ENCODE measurements around the gene ARF1.

The ARF1 gene

GRCh38 chr1:228131766-228132165 lies 49.3 kb downstream of the ARF1 start:
- no peak for FAIRE-seq

DNA sequence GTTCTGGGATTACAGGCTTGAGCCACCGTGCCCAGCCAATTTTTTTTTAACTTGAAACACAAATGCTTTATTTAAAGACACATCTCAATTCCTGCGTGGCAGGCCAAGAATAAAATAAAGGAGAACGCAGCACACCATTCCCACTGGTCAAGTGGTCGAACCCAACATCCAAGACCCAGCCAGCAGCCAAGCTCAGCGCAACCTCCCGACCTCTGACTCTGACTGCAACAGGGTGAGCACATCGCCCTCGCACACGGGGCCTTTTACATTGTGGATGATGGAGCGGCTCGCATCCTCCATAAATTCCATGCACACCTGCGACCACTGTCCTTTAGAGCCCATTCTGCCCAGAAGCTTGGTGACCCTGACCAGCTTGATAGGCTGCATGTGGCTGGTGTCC lies 52.1 kb downstream of the ARF1 start:
- no peak for FAIRE-seq

GRCh38 chr1:228136901-228137300 lies 54.4 kb downstream of the ARF1 start:
- FAIRE-seq: no peak

- FAIRE-seq: no peak
These were observed 57.0 kb downstream of the ARF1 start for GRCh38 chr1:228139406-228139930.

DNA sequence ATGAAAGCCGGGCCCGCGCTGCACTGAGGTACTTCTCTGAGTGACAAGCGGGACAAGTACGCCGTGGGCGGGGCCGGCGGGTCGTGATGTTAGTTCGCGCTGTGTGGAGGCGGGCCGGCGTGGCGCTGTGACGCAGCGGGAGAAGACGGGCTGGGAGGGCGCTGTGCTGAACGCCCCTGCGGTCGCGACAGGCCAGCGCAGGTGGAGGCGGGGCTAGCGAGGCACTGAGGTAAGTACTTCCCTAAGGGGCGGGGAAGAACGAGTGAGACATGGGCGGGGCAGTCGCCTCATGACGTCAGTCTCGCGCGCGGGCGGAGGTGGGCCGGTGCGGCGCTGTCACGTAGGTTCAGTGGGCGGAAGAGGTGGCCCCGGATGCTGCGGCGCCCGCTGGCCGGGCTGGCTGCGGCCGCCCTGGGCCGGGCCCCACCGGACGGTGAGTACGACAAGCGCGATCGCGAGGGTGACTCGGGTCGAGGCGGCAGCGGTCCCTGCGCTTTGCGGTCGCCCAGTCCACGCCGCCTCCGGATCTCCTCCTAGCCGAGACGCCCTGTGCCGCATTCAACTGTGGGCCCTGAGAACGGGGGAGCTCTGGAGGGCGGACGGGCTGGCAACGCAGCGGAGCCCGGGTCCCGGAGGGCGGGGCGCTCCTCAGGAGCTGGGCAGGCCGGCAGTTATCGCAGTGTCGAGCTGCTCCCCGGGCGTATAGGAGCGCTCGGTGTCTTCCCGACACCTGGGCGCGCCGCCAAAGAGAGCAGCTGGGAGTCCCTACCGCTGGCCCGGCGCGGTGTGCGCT lies 57.6 kb downstream of the ARF1 start, which contains the start of gene GUK1:
Gene GUK1, plus strand, starts transcription at position 349 of the 793 bp plus-strand sequence. Its CDS starts 24 bp downstream, at position 373.
- no peak for FAIRE-seq

- no peak for FAIRE-seq
These were observed 58.3 kb downstream of the ARF1 start for GRCh38 chr1:228140724-228141225.

GRCh38 chr1:228141226-228142044 lies 58.9 kb downstream of the ARF1 start:
- FAIRE-seq: no peak

- no peak for FAIRE-seq
These were observed 59.7 kb downstream of the ARF1 start for GRCh38 chr1:228142155-228142691.

DNA sequence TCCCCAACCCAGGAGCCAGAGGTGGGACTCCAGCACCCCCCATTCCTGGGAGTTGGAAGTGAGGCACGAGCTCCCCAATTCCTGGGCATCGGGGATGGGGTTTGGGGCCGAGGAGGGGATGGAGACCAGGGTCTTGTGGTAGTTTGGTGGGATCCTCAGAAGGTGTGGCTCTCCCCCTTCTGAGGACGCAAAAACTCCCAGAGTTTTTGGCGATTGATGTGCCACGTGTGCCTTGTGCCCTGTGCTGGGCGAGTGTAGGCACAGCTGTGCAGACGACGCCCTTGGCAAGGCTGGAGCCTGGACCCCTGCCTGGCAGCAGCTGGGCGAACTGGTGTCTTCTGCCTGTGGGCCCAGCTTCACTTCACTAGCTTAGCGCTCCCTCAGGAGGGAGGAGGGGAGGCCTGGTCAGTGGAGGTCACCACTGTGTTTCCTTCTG lies 60.2 kb downstream of the ARF1 start:
- no peak for FAIRE-seq

GRCh38 chr1:228143480-228144192 lies 61.1 kb downstream of the ARF1 start:
- FAIRE-seq: no peak

DNA sequence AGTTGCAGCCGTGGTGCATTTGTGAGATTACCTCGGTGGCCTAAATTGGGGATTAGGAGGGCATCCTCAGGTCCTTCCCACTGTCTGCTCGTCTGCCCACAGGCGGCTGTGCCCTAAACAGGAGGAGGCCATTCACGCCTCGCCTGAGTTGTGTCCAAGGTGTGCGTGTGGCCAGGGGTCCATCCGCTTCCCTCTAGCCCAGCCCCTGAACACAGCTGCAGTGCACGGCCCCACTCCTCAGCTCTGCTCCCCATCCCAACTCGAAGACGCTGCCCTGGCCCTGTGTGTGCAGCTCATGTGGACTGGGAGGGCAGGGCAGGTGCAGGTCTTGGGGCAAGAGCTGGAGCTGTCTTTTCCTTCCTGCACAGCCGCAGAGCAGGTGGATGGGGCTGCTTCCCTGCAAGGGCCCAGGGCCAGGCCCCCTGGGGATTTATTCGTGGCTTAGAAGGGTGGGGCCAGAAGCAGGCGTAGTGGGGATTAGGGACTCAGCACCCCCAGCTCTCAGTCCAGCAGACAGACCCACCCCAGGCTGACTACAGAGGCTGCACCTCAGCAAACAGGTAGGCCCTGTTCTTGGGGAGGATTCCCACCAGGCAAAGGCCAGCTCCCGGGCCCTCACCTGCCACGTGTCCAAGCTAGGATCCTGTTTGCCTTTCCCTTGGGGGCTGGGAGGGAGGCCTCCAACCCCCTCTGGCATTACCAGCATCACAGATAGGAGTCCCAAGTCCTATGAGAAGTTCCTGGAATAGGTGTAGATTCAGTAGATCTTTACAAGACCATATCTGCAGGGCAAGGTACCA lies 61.9 kb downstream of the ARF1 start:
- no peak for FAIRE-seq

GRCh38 chr1:228144993-228145343 lies 62.5 kb downstream of the ARF1 start:
- FAIRE-seq: no peak

DNA sequence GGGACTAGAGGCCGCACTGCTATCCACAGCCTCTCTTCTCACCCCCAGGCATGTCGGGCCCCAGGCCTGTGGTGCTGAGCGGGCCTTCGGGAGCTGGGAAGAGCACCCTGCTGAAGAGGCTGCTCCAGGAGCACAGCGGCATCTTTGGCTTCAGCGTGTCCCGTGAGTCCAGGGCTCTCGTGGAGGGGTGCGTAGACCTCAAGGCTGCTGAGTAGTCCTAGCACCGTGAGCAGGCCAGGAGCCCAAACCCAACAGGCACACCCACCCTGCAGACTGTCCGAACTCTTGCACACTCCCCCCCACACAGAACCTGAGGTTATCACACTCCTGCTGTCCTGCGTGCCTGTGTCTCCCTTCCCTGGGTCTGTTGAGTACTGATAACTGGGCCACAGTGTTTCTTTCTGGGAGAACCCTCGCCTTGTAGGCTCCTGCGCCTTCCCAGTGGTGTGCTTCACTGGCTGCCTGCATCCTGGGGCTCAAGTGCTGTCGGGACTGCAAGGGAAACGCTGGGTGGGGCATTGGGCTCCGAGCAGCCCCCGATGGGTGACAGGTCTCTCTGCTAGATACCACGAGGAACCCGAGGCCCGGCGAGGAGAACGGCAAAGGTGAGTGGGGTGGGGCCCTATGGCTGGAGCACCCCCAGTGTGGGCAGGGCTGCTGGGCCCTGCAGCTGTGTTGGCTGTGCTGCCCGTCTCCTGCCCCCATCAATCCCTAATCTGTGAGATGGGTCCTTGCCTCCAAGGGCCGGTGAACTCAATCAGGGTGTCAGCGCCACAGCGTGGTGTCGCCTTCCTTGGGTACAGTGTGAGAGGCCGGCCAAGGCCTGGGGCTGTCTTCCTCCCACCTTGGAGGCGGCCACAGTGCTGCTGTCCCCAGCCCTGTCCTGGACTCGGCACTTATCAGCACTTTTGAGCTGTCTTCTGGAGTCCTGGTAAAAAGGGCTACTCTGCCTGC lies 63.2 kb downstream of the ARF1 start:
- FAIRE-seq: no peak

DNA sequence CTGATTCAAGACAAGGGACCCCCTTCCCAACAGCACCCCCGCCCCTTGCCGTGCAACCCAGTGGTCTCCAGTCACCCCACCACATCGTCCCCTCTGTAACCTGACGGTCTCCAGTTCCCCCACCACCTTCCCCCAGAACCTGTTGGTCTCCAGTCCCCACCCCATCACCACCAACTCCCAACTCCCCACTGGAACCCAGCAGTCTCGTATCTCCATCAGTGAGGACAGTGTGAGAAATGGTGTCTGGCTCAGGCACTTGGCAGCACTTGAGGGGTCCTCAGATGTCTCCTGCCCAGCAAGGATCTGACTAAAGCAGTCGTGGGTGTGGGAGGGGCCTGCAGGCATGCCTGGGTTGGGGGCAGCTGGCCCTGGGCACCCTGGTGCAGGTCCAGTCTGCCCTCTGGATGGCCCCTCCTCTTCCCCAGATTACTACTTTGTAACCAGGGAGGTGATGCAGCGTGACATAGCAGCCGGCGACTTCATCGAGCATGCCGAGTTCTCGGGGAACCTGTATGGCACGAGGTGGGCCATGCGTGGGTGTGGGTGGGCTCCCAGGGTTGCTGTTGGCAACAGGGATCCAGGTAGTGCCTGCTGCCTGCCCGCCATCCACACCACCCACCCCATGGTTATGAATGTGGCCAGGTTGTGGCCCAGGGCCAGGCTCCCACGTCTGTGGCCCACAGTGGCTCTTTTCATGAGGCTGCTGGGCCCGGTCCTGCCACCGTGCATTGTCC lies 64.1 kb downstream of the ARF1 start:
- no peak for FAIRE-seq

DNA sequence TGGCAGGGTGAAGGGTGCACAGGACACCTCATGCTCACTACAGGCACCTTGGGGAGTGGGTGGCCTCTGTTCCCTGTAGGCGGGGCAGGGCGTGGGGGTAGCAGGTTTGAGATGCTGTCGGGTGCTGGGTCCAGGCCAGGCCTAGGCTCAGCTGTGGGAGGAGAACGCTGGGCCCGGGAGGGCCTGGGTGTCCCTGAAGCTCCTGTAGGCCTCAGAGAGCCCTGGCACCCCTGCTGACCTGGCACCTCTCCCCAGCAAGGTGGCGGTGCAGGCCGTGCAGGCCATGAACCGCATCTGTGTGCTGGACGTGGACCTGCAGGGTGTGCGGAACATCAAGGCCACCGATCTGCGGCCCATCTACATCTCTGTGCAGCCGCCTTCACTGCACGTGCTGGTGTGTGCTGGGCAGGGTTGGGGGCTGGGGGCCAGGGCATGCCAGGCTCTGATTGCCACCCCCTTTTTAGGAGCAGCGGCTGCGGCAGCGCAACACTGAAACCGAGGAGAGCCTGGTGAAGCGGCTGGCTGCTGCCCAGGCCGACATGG lies 64.7 kb downstream of the ARF1 start:
- FAIRE-seq: no peak

DNA sequence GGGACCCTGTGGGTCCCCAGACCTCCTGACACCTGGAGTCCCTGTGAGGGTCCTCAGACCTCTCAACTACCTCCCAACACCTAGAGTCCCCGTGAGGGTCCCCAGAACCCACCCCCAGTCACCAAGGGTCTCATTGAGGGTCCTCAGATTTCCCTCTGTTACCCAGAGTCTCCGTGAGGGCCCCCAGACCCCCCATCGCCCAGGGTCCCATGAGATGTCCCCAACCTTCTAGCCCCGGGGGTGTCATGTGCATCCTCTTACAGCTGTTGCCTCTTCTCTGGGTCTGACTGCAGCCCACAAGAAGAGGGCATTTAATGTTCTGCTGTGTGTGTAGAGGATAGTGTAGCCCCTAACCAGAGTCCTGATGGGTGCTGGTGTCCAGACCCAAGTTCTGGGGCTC lies 65.3 kb downstream of the ARF1 start:
- no peak for FAIRE-seq

GRCh38 chr1:228148196-228148861 lies 65.8 kb downstream of the ARF1 start:
- no peak for FAIRE-seq
